Gastroesophageal sphincter (tissue), 3 donors: Measurements from ENCODE around the gene MTSS2.
A peak's percentile ranks its signal among the peaks of the same experiment; 100 is the strongest.

Experiments used
- POLR2AphosphoS5 ChIP-seq: sonication (generic); formaldehyde crosslinking; IDR thresholded peaks from one replicate; pipeline ENCODE4 v1.6.1; 2017; ENCODE audit warnings: antibody characterized with exemption
- TF ChIP-seq, protein P1 (sequence below), 4 experiments: fragments of 200-600 bp in 2 of 4; fragments of 450-650 bp in 2 of 4; sonication (generic) in 1 of 4; IDR thresholded peaks; one replicate each; pipeline ENCODE4 v1.5.1; 2017 to 2019; ENCODE audit warnings: antibody characterized with exemption in 4 of 4, mild to moderate bottlenecking in 2 of 4, moderate library complexity in 2 of 4

DNA sequence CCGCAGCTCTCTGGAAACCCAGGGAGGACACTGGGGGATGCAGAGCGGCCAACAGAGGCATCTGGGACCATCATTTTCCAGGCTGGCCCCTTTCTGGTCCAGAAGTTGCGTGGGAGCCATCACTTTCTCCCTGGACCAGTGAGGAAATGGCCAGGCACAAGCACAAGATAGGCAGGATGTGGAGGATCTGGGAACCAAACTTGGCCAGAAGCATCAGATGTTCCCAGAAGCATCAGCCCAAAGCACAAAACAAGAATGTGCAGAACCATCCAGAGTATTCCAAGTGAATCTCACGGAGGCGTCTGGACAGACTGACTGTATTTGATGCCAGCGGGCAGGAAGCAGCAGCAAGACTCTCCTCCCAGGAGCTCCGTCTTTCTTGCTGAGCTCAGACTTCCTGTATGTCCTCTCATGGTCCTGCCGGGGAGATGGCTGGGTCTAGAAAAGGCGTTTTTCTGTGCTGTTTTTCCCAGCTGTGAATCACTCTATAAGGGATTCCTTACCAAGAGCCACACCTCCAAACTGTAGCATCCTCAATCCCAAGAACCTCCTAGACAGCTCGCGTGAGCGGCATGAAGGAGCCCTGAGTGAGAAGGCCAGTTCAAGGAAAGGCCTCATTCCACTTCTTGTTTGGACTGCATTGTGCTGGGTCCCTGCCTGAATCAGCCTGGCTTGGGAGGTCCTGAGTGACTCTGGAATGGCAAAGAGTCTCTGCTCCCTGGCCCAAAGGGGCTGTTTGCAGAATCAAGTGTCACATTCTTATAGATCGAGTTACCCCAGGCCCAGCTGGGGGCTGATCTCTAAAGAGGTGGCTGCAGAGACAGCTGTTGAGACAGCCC, 49.5 kb upstream of the MTSS2 start:
- TF ChIP-seq, protein P1, sequence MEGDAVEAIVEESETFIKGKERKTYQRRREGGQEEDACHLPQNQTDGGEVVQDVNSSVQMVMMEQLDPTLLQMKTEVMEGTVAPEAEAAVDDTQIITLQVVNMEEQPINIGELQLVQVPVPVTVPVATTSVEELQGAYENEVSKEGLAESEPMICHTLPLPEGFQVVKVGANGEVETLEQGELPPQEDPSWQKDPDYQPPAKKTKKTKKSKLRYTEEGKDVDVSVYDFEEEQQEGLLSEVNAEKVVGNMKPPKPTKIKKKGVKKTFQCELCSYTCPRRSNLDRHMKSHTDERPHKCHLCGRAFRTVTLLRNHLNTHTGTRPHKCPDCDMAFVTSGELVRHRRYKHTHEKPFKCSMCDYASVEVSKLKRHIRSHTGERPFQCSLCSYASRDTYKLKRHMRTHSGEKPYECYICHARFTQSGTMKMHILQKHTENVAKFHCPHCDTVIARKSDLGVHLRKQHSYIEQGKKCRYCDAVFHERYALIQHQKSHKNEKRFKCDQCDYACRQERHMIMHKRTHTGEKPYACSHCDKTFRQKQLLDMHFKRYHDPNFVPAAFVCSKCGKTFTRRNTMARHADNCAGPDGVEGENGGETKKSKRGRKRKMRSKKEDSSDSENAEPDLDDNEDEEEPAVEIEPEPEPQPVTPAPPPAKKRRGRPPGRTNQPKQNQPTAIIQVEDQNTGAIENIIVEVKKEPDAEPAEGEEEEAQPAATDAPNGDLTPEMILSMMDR (IDR thresholded peaks at IDR 0.05) = no peak
- TF ChIP-seq POLR2AphosphoS5 = peak; percentile 77
